RWPE2 (cell line): Measurements from ENCODE around the gene HOMER1.
"Not testable (repeated sequence)": the region's sequence is repeated elsewhere in the genome, so short reads cannot be mapped to it uniquely, and the experiment has no call there.

Experiments
- ATAC-seq: fragments of 200-7000 bp; cut with Tn5 transposase; 3 replicates; pipeline ENCODE4 v1.9.1; 2021; ENCODE audit warnings: low read depth
- DNase-seq: peaks from one replicate; pipeline ENCODE4 v3.0.0-alpha.2; 2020; ENCODE audit warnings: low spot score
- H3K27ac ChIP-seq: fragments of 450-650 bp; 2 replicates; pipeline ENCODE4 v1.5.1; 2017; ENCODE audit warnings: mild to moderate bottlenecking; ENCODE audit not compliant: poor library complexity, severe bottlenecking
- H3K27me3 ChIP-seq: fragments of 250-450 bp; sonication (Bioruptor Pico); 2 replicates; pipeline ENCODE4 v1.5.1; 2021; ENCODE audit warnings: mild to moderate bottlenecking, moderate library complexity; ENCODE audit not compliant: insufficient read depth, poor library complexity, severe bottlenecking
- H3K36me3 ChIP-seq: fragments of 250-450 bp; sonication (Bioruptor Pico); 2 replicates; pipeline ENCODE4 v1.5.1; 2020; ENCODE audit warnings: low read depth, mild to moderate bottlenecking, moderate library complexity
- H3K4me1 ChIP-seq: fragments of 250-450 bp; sonication (Bioruptor Pico); 2 replicates; pipeline ENCODE4 v1.5.1; 2021; ENCODE audit warnings: mild to moderate bottlenecking, moderate library complexity; ENCODE audit not compliant: insufficient read depth, poor library complexity, severe bottlenecking
- H3K4me3 ChIP-seq: fragments of 250-450 bp; sonication (Bioruptor Pico); 2 replicates; pipeline ENCODE4 v1.5.1; 2021; ENCODE audit warnings: mild to moderate bottlenecking, moderate library complexity; ENCODE audit not compliant: severe bottlenecking
- H3K9me3 ChIP-seq: fragments of 250-450 bp; sonication (Bioruptor Pico); 2 replicates; pipeline ENCODE4 v1.5.1; 2021; ENCODE audit warnings: mild to moderate bottlenecking, moderate library complexity; ENCODE audit not compliant: severe bottlenecking
- TF ChIP-seq, protein P1 (sequence below): fragments of 450-650 bp; IDR thresholded peaks from one replicate; pipeline ENCODE4 v1.5.1; 2017; ENCODE audit warnings: mild to moderate bottlenecking, moderate library complexity; ENCODE audit not compliant: poor library complexity, severe bottlenecking

Gene HOMER1

DNA sequence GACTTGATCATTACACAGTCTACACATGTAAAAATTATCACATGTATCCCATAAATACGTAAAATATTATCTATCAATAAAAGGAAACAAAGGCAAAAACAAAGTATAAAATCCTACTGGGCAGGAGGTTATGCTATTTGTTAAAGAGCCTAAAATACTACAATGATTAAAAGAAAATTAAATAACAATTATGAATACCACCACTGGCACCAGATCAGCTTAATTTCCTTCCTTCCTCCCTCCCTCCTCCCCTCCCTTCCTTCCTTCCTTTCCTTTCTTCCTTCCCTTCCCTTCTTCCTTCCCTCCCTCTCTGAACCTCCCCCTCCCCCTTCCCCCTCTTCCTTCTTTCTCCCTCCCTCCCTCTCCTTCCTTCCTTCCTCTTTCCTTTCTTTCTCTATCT is 127.3 kb downstream of the HOMER1 start:
- TF ChIP-seq, protein P1, sequence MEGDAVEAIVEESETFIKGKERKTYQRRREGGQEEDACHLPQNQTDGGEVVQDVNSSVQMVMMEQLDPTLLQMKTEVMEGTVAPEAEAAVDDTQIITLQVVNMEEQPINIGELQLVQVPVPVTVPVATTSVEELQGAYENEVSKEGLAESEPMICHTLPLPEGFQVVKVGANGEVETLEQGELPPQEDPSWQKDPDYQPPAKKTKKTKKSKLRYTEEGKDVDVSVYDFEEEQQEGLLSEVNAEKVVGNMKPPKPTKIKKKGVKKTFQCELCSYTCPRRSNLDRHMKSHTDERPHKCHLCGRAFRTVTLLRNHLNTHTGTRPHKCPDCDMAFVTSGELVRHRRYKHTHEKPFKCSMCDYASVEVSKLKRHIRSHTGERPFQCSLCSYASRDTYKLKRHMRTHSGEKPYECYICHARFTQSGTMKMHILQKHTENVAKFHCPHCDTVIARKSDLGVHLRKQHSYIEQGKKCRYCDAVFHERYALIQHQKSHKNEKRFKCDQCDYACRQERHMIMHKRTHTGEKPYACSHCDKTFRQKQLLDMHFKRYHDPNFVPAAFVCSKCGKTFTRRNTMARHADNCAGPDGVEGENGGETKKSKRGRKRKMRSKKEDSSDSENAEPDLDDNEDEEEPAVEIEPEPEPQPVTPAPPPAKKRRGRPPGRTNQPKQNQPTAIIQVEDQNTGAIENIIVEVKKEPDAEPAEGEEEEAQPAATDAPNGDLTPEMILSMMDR, result no peak
- H3K4me1 ChIP-seq, result no peaks in the 10 kb centered on the region
- DNase-seq (no peak), ATAC-seq (no peak)
- no peaks in the 10 kb centered on the region for H3K36me3 ChIP-seq
- H3K4me3 ChIP-seq, result no peak overlapping the region
- no peak overlapping the region for H3K27ac ChIP-seq
- H3K27me3 ChIP-seq, result no peaks in the 10 kb centered on the region
- H3K9me3 ChIP-seq, result peaks cover 8% of the 10 kb centered on the region

DNA sequence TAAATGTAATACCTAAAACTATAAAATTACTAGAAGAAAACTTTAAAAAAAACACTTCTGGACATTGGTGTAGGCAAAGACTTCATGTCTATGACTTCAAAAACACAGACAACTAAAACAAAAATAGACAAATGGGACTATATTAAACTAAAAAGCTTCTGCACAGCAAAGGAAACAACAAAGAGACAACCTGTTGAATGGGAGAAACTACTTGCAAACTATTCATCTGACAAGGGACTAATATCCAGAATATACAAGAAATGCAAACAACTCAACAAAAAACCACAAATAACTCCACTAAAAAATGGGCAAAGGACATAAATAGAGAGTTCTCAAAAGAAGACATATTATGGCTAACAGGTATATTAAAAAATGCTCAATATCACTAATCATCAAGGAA is 128.8 kb downstream of the HOMER1 start:
- not testable (repeated sequence) for DNase-seq, H3K4me3 ChIP-seq

DNA sequence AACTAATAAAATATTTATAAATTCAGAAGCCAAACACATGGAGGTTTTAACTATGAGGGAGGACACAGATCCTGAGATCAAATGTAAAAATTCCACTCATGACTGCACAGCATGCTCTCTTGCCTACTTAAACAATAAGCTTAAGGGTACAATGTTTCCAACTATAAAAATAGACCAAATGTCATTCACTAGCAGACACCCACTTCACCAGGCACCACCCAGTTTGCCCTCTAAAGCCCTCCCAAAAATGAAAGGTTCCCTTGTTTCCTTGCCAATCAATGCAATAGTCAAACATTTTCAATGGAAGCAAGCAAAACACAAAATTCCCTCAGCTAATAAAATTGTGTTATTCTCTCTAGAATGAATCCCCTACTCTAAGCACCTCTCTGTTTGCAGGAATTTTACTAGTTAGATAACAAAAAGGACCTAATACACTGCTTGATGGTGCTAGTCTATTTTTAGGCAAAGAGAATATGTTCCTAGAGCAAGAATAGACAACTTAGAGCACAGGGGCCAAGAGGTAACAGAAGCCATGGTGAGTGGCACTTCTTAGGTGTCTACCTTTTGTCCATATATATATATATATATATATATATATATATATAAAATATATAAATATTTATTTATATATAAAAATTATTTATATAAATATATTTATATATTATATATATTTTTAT is 135.3 kb downstream of the HOMER1 start:
- no peaks in the 10 kb centered on the region for H3K27me3 ChIP-seq
- ATAC-seq (no peak), DNase-seq (no peak)
- TF ChIP-seq, protein P1, result no peak
- H3K36me3 ChIP-seq, result no peaks in the 10 kb centered on the region
- H3K27ac ChIP-seq, result no peak overlapping the region
- H3K4me1 ChIP-seq, result no peaks in the 10 kb centered on the region
- no peak overlapping the region for H3K4me3 ChIP-seq
- peaks cover 8% of the 10 kb centered on the region for H3K9me3 ChIP-seq

More for the DNA sequence above, 128.8 kb downstream of the HOMER1 start:
- H3K36me3 ChIP-seq, H3K4me1 ChIP-seq, H3K27me3 ChIP-seq, H3K27ac ChIP-seq, H3K9me3 ChIP-seq, ATAC-seq: not testable (repeated sequence)

DNA sequence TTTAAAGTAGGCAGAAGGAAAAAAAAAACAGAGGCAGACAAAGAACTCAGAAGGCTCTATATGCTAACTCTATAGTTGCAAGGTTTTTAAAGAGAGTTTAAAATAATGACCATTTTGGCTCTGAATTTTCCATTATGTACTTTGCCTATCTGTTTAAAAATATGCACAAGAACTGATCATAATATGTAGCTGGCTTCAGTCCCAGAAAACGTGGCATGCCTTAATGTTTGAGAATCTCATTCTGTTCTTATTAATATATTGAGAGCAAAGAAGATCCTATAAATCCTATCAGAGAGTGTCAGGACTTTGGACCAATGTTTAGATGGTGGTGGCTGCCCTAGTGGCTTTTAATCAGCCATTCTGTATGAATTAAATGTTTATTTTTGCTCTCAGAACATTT is 156.5 kb downstream of the HOMER1 start:
- ATAC-seq, result no peak
- no peak for DNase-seq
- H3K9me3 ChIP-seq, result no peaks in the 10 kb centered on the region
- no peak overlapping the region for H3K27ac ChIP-seq
- H3K4me3 ChIP-seq, result no peak overlapping the region
- TF ChIP-seq, protein P1, result no peak
- H3K27me3 ChIP-seq, result no peaks in the 10 kb centered on the region
- no peaks in the 10 kb centered on the region for H3K36me3 ChIP-seq
- H3K4me1 ChIP-seq, result no peaks in the 10 kb centered on the region

DNA sequence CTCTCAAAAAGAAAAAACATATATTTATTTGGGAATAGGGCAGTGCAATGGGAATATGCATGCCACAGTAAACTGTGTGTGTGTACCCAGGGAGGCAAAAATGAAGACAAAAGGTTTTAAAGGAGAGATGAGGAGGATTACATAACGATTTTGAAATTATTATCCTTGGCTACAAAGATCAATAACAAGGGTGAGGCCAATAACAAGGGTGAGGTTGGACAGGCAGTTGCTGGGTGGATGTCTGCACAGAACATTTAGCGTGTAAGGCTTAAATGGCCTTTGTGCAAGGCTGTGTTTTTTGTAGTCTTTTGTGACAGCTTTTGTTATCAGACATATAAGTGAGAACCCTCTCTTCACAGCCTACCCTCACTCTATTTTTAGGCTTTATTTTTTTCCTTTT is 164.1 kb downstream of the HOMER1 start:
- no peak overlapping the region for H3K27ac ChIP-seq
- TF ChIP-seq, protein P1, result no peak
- no peaks in the 10 kb centered on the region for H3K9me3 ChIP-seq
- no peaks in the 10 kb centered on the region for H3K27me3 ChIP-seq
- H3K4me1 ChIP-seq, result peaks cover 11% of the 10 kb centered on the region
- ATAC-seq (no peak), DNase-seq (no peak)
- no peaks in the 10 kb centered on the region for H3K36me3 ChIP-seq
- H3K4me3 ChIP-seq, result no peak overlapping the region
